Measurements from ENCODE around the gene MISP.

Gene MISP

GRCh38 chr19:811506-812048 is 60.7 kb downstream of the MISP start:
- no peak for FAIRE-seq

- FAIRE-seq, result no peak
Observed at GRCh38 chr19:812049-812746, 61.3 kb downstream of the MISP start.

- FAIRE-seq, result no peak
Observed at GRCh38 chr19:812747-813218, 61.9 kb downstream of the MISP start.

- FAIRE-seq, result no peak
Observed at GRCh38 chr19:813219-814151, 62.6 kb downstream of the MISP start.

Data from endometrium (tissue), 2 donors.